ENCODE measurements around the gene TBC1D14.

DNA sequence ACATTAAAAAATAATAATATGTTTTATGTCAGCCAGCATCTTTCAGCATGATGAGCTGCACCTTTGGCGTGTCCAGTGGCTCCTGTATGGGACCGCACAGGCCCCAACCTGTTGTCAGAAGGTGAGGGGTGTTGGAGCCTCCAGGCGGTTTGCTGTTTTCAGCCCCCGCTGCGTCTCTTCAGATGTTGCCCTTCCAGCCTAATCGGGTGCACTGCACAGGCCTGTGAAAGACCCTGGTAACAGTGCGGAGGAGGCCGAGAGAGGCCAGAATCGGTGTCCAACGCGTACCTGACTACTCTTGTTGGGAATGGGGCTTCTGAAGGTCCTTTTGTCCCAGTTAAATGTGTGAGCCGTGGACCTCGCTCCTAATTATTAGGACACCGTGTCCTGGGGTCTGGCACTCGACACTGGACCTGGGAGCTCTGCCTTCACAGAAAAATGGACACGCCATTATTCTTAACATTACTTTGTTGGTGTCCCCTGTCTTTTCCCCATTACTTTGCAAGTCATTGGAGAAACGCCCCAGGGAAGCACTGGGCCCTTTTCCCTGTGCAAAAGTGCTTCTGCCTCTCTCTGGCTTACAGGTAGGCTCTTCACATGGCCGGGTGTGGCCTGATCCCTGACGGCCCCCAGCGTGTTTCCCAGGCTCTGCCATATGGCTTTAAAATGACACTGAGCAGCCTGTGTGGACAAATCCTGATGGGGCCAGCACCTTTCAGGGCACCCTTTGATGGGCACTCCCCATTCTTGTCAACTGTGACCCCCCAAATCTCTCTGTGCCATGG lies 51.2 kb downstream of the TBC1D14 start:
- TF ChIP-seq, protein P1, sequence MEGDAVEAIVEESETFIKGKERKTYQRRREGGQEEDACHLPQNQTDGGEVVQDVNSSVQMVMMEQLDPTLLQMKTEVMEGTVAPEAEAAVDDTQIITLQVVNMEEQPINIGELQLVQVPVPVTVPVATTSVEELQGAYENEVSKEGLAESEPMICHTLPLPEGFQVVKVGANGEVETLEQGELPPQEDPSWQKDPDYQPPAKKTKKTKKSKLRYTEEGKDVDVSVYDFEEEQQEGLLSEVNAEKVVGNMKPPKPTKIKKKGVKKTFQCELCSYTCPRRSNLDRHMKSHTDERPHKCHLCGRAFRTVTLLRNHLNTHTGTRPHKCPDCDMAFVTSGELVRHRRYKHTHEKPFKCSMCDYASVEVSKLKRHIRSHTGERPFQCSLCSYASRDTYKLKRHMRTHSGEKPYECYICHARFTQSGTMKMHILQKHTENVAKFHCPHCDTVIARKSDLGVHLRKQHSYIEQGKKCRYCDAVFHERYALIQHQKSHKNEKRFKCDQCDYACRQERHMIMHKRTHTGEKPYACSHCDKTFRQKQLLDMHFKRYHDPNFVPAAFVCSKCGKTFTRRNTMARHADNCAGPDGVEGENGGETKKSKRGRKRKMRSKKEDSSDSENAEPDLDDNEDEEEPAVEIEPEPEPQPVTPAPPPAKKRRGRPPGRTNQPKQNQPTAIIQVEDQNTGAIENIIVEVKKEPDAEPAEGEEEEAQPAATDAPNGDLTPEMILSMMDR (IDR thresholded peaks at IDR 0.05), result no peak
- no peak for TF ChIP-seq POLR2A (IDR thresholded peaks at IDR 0.05)
